ENCODE data around the gene KNDC1.

DNA sequence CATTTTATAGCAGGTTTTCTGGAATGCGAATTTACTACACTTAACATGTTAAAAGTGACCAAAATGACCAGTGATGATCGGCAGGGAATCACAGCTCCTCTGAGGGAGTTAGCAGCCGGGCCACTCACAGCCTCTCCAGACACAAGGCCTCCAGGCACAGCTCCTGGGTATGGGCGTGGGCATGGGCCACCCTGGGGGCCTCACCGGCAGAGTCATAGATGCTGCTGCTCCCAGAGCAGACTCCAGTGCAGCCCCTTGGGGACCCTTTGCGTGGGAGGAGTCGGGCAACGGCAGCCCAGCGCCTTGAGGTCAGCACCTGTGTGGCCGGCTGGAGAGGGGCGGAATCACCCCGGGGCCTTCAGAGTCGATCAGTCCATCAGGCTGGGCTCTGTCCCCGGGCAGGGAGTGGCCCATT, 8.6 kb downstream of the KNDC1 start:
- TF ChIP-seq, protein P1, sequence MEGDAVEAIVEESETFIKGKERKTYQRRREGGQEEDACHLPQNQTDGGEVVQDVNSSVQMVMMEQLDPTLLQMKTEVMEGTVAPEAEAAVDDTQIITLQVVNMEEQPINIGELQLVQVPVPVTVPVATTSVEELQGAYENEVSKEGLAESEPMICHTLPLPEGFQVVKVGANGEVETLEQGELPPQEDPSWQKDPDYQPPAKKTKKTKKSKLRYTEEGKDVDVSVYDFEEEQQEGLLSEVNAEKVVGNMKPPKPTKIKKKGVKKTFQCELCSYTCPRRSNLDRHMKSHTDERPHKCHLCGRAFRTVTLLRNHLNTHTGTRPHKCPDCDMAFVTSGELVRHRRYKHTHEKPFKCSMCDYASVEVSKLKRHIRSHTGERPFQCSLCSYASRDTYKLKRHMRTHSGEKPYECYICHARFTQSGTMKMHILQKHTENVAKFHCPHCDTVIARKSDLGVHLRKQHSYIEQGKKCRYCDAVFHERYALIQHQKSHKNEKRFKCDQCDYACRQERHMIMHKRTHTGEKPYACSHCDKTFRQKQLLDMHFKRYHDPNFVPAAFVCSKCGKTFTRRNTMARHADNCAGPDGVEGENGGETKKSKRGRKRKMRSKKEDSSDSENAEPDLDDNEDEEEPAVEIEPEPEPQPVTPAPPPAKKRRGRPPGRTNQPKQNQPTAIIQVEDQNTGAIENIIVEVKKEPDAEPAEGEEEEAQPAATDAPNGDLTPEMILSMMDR (IDR thresholded peaks at IDR 0.05) = no peak
- TF ChIP-seq POLR2A (IDR thresholded peaks at IDR 0.05; ENCODE audit: low read depth) = no peak

Data from esophagus muscularis mucosa (tissue), 3 donors.